K562 (cell line): ENCODE data around the gene PCP4L1. TPM values are rescaled to one million over a fixed set of nuclear protein-coding genes. Genes with fewer than 3 reads are reported as not detected.
A peak's percentile ranks its signal among the peaks of the same experiment; 100 is the strongest.
"Not testable (repeated sequence)": the region's sequence is repeated elsewhere in the genome, so short reads cannot be mapped to it uniquely, and the experiment has no call there.

Experiments used
- CREM ChIP-seq: IDR thresholded peaks from 2 replicates; pipeline ENCODE4 v1.6.1; 2014; ENCODE audit warnings: antibody characterized with exemption, low read depth
- NR2C1 ChIP-seq, 2 experiments: fragments of 450-650 bp; IDR thresholded peaks; 2 replicates each; pipeline ENCODE4 v1.6.1; 2017; ENCODE audit warnings: mild to moderate bottlenecking in 2 of 2, antibody characterized with exemption in 1 of 2, inconsistent platforms in 1 of 2, missing compliant biosample characterization in 1 of 2, missing genetic modification characterization in 1 of 2
- SMAD4 ChIP-seq: fragments of 250-450 bp; sonication (Bioruptor Pico); conservative IDR thresholded peaks from 2 replicates; pipeline ENCODE4 v1.8.0; 2021; ENCODE audit warnings: inconsistent platforms, mild to moderate bottlenecking, moderate library complexity
- polyA plus RNA-seq, 8 experiments: library from polyadenylated mRNA; depleted of rRNA in 4 of 8; stranded (reverse) in 5 of 8; unstranded in 3 of 8; fragments of >200 nt; fragmentation: Nextera tagmentation in 2 of 8; fragmentation: Illumina TruSeq in 1 of 8; extraction: Ambion mirVana in 2 of 8; extraction: Trizol in 1 of 8; gene quantifications; 2 replicates each; pipeline versions ENCODE4 v1.2.1 to v1.2.3, GENCODE V29; 2011 to 2014; ENCODE audit warnings: inconsistent platforms in 1 of 8, missing spikeins in 1 of 8
- total RNA-seq, 7 experiments: library from RNA; depleted of rRNA in 6 of 7; stranded (reverse); fragments of >200 nt in 6 of 7; fragmentation: Illumina TruSeq in 2 of 7; extraction: Trizol in 2 of 7; gene quantifications; 2 replicates each; pipeline versions ENCODE4 v1.2.1 to v1.2.3, GENCODE V29; 2011 to 2021; ENCODE audit warnings: low replicate concordance in 1 of 7
- TF ChIP-seq, protein P1 (sequence below), 2 experiments: fragments of 450-650 bp; IDR thresholded peaks; 2 replicates each; pipeline ENCODE4 v1.6.1; 2016
- TF ChIP-seq, protein P2 (sequence below): fragments of 200-800 bp; sonication (Bioruptor generic); IDR thresholded peaks from 2 replicates; pipeline ENCODE4 v1.6.1; 2017; ENCODE audit warnings: missing genetic modification characterization, missing compliant biosample characterization
- TF ChIP-seq, protein P3 (sequence below), 3 experiments: fragments of 200-800 bp in 1 of 3; sonication (Bioruptor generic) in 1 of 3; sonication (generic) in 1 of 3; formaldehyde crosslinking in 1 of 3; IDR thresholded peaks; 2 replicates each; pipeline versions ENCODE4 v1.6.1 to v1.8.0; 2016 to 2022; ENCODE audit warnings: mild to moderate bottlenecking in 2 of 3, missing compliant biosample characterization in 2 of 3, missing genetic modification characterization in 2 of 3, missing genetic modification reagents in 1 of 3
- TF ChIP-seq, protein P4 (sequence below): fragments of 450-650 bp; conservative IDR thresholded peaks from 2 replicates; pipeline ENCODE4 v1.6.1; 2016; ENCODE audit warnings: missing genetic modification characterization, low read depth, mild to moderate bottlenecking, missing compliant biosample characterization, moderate library complexity
- TF ChIP-seq, protein P5 (sequence below): fragments of 200-800 bp; sonication (Bioruptor generic); IDR thresholded peaks from 2 replicates; pipeline ENCODE4 v1.6.1; 2016; ENCODE audit warnings: missing genetic modification characterization, missing compliant biosample characterization
- TF ChIP-seq, protein P6 (sequence below): sonication (generic); formaldehyde crosslinking; IDR thresholded peaks from 2 replicates; pipeline ENCODE4 v1.9.0; 2022; ENCODE audit warnings: mild to moderate bottlenecking, missing genetic modification reagents
- TF ChIP-seq, protein P7 (sequence below): fragments of 450-650 bp; formaldehyde crosslinking; IDR thresholded peaks from 2 replicates; pipeline ENCODE4 v1.4.0; 2022; ENCODE audit warnings: missing genetic modification characterization

Gene PCP4L1
- total and polyA plus RNA-seq, 9 of the 15 experiments (the other 6 are each of a cell fraction or from before 2014, with no cell fraction given): not detected

DNA sequence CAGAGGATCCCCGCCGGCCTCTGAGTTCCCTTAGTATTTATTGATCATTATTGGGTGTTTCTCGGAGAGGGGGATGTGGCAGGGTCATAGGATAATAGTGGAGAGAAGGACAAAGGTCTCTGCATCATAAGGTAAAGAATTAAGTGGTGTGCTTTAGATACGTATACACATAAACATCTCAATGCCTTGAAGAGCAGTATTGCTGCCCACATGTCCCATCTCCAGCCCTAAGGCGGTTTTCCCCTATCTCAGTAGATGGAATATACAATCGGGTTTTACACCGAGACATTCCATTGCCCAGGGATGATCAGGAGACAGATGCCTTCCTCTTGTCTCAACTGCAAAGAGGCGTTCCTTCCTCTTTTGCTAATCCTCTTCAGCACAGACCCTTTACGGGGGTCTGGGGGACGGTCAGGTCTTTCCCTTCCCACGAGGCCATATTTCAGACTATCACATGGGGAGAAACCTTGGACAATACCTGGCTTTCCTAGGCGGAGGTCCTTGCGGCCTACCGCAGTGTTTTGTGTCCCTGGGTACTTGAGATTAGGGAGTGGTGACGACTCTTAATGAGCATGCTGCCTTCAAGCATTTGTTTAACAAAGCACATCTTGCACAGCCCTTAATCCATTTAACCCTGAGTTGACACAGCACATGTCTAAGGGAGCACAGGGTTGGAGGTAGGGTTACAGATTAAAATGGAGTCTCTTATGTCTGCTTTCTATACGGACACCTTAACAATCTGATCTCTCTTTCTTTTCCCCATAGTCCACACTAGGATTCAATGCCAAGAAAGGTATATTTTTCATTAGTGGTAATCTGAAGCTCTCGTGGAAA is 57.5 kb downstream of the PCP4L1 start (continued):
- TF ChIP-seq, protein P1, sequence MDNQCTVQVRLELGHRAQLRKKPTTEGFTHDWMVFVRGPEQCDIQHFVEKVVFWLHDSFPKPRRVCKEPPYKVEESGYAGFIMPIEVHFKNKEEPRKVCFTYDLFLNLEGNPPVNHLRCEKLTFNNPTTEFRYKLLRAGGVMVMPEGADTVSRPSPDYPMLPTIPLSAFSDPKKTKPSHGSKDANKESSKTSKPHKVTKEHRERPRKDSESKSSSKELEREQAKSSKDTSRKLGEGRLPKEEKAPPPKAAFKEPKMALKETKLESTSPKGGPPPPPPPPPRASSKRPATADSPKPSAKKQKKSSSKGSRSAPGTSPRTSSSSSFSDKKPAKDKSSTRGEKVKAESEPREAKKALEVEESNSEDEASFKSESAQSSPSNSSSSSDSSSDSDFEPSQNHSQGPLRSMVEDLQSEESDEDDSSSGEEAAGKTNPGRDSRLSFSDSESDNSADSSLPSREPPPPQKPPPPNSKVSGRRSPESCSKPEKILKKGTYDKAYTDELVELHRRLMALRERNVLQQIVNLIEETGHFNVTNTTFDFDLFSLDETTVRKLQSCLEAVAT (IDR thresholded peaks at IDR 0.05): 0 out of 4 replicates have a peak, but pooled peaks of 1 of the 2 experiments have one; percentile 28
- TF ChIP-seq, protein P2, sequence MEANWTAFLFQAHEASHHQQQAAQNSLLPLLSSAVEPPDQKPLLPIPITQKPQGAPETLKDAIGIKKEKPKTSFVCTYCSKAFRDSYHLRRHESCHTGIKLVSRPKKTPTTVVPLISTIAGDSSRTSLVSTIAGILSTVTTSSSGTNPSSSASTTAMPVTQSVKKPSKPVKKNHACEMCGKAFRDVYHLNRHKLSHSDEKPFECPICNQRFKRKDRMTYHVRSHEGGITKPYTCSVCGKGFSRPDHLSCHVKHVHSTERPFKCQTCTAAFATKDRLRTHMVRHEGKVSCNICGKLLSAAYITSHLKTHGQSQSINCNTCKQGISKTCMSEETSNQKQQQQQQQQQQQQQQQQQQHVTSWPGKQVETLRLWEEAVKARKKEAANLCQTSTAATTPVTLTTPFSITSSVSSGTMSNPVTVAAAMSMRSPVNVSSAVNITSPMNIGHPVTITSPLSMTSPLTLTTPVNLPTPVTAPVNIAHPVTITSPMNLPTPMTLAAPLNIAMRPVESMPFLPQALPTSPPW (CRISPR knock-in tag): peak; percentile 32; the same call in 1 of the 2 replicates
- TF ChIP-seq, protein P3, sequence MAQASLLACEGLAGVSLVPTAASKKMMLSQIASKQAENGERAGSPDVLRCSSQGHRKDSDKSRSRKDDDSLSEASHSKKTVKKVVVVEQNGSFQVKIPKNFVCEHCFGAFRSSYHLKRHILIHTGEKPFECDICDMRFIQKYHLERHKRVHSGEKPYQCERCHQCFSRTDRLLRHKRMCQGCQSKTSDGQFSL (CRISPR knock-in tag; IDR thresholded peaks at IDR 0.05): not testable (repeated sequence)
- TF ChIP-seq, protein P3 (tag; IDR thresholded peaks at IDR 0.05): 0 out of 4 replicates have a peak, but pooled peaks of 1 of the 2 experiments have one; percentile 59
- TF ChIP-seq, protein P4, sequence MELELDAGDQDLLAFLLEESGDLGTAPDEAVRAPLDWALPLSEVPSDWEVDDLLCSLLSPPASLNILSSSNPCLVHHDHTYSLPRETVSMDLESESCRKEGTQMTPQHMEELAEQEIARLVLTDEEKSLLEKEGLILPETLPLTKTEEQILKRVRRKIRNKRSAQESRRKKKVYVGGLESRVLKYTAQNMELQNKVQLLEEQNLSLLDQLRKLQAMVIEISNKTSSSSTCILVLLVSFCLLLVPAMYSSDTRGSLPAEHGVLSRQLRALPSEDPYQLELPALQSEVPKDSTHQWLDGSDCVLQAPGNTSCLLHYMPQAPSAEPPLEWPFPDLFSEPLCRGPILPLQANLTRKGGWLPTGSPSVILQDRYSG (tag): peak; percentile 90
- peak; percentile 78 for TF ChIP-seq SMAD4
- 0 out of 2 replicates have a peak, but pooled peaks have one; percentile 45 for TF ChIP-seq CREM
- TF ChIP-seq, protein P5, sequence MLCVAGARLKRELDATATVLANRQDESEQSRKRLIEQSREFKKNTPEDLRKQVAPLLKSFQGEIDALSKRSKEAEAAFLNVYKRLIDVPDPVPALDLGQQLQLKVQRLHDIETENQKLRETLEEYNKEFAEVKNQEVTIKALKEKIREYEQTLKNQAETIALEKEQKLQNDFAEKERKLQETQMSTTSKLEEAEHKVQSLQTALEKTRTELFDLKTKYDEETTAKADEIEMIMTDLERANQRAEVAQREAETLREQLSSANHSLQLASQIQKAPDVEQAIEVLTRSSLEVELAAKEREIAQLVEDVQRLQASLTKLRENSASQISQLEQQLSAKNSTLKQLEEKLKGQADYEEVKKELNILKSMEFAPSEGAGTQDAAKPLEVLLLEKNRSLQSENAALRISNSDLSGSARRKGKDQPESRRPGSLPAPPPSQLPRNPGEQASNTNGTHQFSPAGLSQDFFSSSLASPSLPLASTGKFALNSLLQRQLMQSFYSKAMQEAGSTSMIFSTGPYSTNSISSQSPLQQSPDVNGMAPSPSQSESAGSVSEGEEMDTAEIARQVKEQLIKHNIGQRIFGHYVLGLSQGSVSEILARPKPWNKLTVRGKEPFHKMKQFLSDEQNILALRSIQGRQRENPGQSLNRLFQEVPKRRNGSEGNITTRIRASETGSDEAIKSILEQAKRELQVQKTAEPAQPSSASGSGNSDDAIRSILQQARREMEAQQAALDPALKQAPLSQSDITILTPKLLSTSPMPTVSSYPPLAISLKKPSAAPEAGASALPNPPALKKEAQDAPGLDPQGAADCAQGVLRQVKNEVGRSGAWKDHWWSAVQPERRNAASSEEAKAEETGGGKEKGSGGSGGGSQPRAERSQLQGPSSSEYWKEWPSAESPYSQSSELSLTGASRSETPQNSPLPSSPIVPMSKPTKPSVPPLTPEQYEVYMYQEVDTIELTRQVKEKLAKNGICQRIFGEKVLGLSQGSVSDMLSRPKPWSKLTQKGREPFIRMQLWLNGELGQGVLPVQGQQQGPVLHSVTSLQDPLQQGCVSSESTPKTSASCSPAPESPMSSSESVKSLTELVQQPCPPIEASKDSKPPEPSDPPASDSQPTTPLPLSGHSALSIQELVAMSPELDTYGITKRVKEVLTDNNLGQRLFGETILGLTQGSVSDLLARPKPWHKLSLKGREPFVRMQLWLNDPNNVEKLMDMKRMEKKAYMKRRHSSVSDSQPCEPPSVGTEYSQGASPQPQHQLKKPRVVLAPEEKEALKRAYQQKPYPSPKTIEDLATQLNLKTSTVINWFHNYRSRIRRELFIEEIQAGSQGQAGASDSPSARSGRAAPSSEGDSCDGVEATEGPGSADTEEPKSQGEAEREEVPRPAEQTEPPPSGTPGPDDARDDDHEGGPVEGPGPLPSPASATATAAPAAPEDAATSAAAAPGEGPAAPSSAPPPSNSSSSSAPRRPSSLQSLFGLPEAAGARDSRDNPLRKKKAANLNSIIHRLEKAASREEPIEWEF (CRISPR knock-in tag): peak; percentile 78
- TF ChIP-seq, protein P6, sequence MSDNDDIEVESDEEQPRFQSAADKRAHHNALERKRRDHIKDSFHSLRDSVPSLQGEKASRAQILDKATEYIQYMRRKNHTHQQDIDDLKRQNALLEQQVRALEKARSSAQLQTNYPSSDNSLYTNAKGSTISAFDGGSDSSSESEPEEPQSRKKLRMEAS: peak; percentile 91
- TF ChIP-seq, protein P7, sequence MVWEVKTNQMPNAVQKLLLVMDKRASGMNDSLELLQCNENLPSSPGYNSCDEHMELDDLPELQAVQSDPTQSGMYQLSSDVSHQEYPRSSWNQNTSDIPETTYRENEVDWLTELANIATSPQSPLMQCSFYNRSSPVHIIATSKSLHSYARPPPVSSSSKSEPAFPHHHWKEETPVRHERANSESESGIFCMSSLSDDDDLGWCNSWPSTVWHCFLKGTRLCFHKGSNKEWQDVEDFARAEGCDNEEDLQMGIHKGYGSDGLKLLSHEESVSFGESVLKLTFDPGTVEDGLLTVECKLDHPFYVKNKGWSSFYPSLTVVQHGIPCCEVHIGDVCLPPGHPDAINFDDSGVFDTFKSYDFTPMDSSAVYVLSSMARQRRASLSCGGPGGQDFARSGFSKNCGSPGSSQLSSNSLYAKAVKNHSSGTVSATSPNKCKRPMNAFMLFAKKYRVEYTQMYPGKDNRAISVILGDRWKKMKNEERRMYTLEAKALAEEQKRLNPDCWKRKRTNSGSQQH (CRISPR knock-in tag): 0 out of 2 replicates have a peak, but pooled peaks have one; percentile 23
- not testable (repeated sequence) for TF ChIP-seq NR2C1 (IDR thresholded peaks at IDR 0.05)
- peak; percentile 71 for TF ChIP-seq NR2C1 (tag; IDR thresholded peaks at IDR 0.05)
